ENCODE results near the gene MGAT3. TPM values are rescaled to one million over a fixed set of nuclear protein-coding genes. Genes with fewer than 3 reads are reported as not detected.

Gene MGAT3
- total and polyA plus RNA-seq, 2 donors from 2014 or later, result 2.7 to 5.4 TPM

DNA sequence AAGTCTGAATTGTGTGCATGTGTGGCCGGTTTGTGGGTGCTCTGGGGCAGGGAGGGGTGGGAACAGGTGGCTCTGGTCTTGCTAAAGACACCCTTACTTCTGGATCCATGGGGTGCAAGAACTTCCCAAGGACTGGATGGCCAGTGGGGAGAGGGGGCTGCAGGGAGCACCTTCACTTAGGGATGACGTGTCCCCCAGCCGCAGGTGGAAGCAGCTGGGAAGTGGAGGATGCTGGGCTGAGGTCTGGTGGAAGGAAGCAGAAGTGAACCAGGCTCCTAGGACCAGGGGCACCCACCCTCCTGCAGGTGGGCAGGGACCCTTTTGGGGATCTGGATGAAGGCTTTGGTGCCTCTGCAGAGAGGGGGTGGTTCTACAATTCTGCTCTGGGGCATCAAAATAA, 35.4 kb downstream of the MGAT3 start:
- FAIRE-seq (no peak), DNase-seq (peak in 1 of 5 donors; percentile 45)
- intact Hi-C loops (cut with DNase I), result no loop called here
- H3K27me3 ChIP-seq (ENCODE audit: control insufficient read depth, insufficient read depth, low read length), result no peaks in the 10 kb centered on the region
- H3K4me1 ChIP-seq (ENCODE audit: control insufficient read depth in 2 of 3, insufficient read depth in 2 of 3, low read depth in 1 of 3, low read length in 3 of 3), result peaks cover 0 to 4% (median 2%) of the 10 kb centered on the region in 3 donors
- TF ChIP-seq, protein P1, sequence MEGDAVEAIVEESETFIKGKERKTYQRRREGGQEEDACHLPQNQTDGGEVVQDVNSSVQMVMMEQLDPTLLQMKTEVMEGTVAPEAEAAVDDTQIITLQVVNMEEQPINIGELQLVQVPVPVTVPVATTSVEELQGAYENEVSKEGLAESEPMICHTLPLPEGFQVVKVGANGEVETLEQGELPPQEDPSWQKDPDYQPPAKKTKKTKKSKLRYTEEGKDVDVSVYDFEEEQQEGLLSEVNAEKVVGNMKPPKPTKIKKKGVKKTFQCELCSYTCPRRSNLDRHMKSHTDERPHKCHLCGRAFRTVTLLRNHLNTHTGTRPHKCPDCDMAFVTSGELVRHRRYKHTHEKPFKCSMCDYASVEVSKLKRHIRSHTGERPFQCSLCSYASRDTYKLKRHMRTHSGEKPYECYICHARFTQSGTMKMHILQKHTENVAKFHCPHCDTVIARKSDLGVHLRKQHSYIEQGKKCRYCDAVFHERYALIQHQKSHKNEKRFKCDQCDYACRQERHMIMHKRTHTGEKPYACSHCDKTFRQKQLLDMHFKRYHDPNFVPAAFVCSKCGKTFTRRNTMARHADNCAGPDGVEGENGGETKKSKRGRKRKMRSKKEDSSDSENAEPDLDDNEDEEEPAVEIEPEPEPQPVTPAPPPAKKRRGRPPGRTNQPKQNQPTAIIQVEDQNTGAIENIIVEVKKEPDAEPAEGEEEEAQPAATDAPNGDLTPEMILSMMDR (IDR thresholded peaks at IDR 0.05; ENCODE audit: borderline replicate concordance, extremely low read depth, insufficient read depth), result no peak
- H3K36me3 ChIP-seq (ENCODE audit: control insufficient read depth in 2 of 3, insufficient read depth in 3 of 3, low read length in 3 of 3), result no peaks in the 10 kb centered on the region
- no peaks in the 10 kb centered on the region for H3K9me3 ChIP-seq (ENCODE audit: control insufficient read depth in 2 of 3, insufficient read depth in 1 of 3, low read length in 3 of 3)
- no peak overlapping the region for H3K9ac ChIP-seq (ENCODE audit: low read length in 3 of 3)
- H3K4me3 ChIP-seq (ENCODE audit: low read length in 3 of 3), result no peak overlapping the region
- H3K27ac ChIP-seq (ENCODE audit: low read depth in 2 of 2, low read length in 2 of 2), result no peak overlapping the region

DNA sequence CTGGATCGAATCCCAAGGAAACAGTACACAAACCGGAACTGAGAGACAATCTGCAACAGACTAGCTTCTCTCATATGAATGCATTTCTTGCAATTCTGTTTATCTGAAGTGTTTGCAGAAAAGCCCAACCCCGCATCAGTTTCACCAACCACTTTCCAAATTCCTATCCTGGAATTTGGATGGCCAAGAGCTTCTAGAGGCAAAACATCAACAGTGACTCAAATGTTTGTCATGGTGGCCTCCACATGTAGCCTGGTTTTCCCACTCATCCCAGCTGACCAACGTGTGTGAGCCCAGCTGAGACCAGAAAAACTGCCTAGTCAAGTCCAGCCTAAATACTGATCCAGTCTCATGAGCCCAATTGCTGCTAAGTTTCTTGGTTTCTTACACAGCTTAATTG, 36.9 kb downstream of the MGAT3 start:
- Histone ChIP-seq H3K4me1 (ENCODE audit: control insufficient read depth in 2 of 3, insufficient read depth in 2 of 3, low read depth in 1 of 3, low read length in 3 of 3) (peaks cover 0 to 4% (median 2%) of the 10 kb centered on the region in 3 donors), H3K9ac (ENCODE audit: low read length in 3 of 3) (no peak overlapping the region), H3K36me3 (ENCODE audit: control insufficient read depth in 2 of 3, insufficient read depth in 3 of 3, low read length in 3 of 3) (no peaks in the 10 kb centered on the region), H3K9me3 (ENCODE audit: control insufficient read depth in 2 of 3, insufficient read depth in 1 of 3, low read length in 3 of 3) (no peaks in the 10 kb centered on the region), H3K4me3 (ENCODE audit: low read length in 3 of 3) (no peak overlapping the region), H3K27ac (ENCODE audit: low read depth in 2 of 2, low read length in 2 of 2) (no peak overlapping the region), H3K27me3 (ENCODE audit: control insufficient read depth, insufficient read depth, low read length) (no peaks in the 10 kb centered on the region)
- intact Hi-C loops (cut with DNase I), result no loop called here
- TF ChIP-seq, protein P1 (IDR thresholded peaks at IDR 0.05; ENCODE audit: borderline replicate concordance, extremely low read depth, insufficient read depth), result no peak
- DNase-seq, result peak in 1 of 5 donors; percentile 15
- no peak for FAIRE-seq

DNA sequence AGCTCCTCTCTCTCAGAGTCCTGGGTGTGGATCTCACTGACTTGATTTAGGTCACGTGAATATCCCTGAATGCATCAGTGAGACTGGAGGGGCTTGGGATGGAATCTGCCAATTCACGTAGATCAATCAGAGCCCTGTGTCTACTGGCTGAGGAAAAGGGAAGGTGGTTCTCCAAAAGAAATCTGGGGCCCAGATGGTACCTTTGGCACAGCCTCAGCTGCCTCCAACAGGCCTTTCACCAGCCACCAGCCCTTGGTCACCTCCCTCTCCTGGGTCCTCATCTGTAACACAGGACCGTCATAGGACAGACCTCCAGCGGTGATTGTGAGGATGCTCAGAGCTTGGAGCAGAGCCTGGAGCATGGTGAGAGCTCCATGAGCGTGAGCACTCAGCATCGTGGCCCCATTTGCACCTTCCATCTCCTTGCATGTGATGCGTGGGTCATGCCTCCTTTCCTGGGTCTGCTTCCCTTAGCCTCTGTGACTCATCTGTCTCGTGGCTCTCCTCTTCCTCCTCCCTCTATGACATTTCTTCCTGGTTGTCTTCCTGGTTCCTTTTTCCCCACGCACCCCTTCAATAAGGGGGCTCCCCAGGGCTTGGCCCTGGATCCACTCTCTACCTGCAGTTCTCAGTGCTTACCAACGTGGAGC, 37.8 kb downstream of the MGAT3 start:
- no peaks in the 10 kb centered on the region for H3K9me3 ChIP-seq (ENCODE audit: control insufficient read depth in 2 of 3, insufficient read depth in 1 of 3, low read length in 3 of 3)
- intact Hi-C loops (cut with DNase I), result no loop called here
- H3K9ac ChIP-seq (ENCODE audit: low read length in 3 of 3), result no peak overlapping the region
- no peak overlapping the region for H3K4me3 ChIP-seq (ENCODE audit: low read length in 3 of 3)
- H3K27me3 ChIP-seq (ENCODE audit: control insufficient read depth, insufficient read depth, low read length), result no peaks in the 10 kb centered on the region
- H3K27ac ChIP-seq (ENCODE audit: low read depth in 2 of 2, low read length in 2 of 2), result no peak overlapping the region
- TF ChIP-seq, protein P1 (IDR thresholded peaks at IDR 0.05; ENCODE audit: borderline replicate concordance, extremely low read depth, insufficient read depth), result no peak
- no peak for FAIRE-seq
- H3K4me1 ChIP-seq (ENCODE audit: control insufficient read depth in 2 of 3, insufficient read depth in 2 of 3, low read depth in 1 of 3, low read length in 3 of 3), result peaks cover 0 to 4% (median 2%) of the 10 kb centered on the region in 3 donors
- H3K36me3 ChIP-seq (ENCODE audit: control insufficient read depth in 2 of 3, insufficient read depth in 3 of 3, low read length in 3 of 3), result no peaks in the 10 kb centered on the region
- peak in 1 of 5 donors; percentile 58 for DNase-seq

Data from kidney (tissue), 14 donors.